ENCODE data around the gene TSG101.

TSG101 gene

GRCh38 chr11:18468059-18468458 is 58.7 kb downstream of the TSG101 start:
- no peak overlapping the region for H2AFZ ChIP-seq (ENCODE audit: low read depth)
- no peak for TF ChIP-seq CTCF (conservative IDR thresholded peaks at IDR 0.05; ENCODE audit: low read depth, low read length)
- no peak overlapping the region for H3K4me2 ChIP-seq
- no peak overlapping the region for H3K4me3 ChIP-seq (IDR thresholded peaks at IDR 0.05; ENCODE audit: insufficient read depth, low read depth, low read length)
- no peak overlapping the region for H3K27ac ChIP-seq
- no peaks in the 10 kb centered on the region for H3K36me3 ChIP-seq (ENCODE audit: insufficient read depth)
- H4K20me1 ChIP-seq (ENCODE audit: insufficient read depth) = no peaks in the 10 kb centered on the region
- peaks cover 11% of the 10 kb centered on the region for H3K4me1 ChIP-seq (ENCODE audit: low read depth, poor library complexity, severe bottlenecking)
- no peaks in the 10 kb centered on the region for H3K79me2 ChIP-seq (ENCODE audit: insufficient read depth, low read depth)
- H3K9ac ChIP-seq = no peak overlapping the region
- H3K27me3 ChIP-seq (ENCODE audit: insufficient read depth, low read depth) = no peaks in the 10 kb centered on the region

- no peaks in the 10 kb centered on the region for H3K79me2 ChIP-seq (ENCODE audit: insufficient read depth, low read depth)
- H3K4me3 ChIP-seq (IDR thresholded peaks at IDR 0.05; ENCODE audit: insufficient read depth, low read depth, low read length) = no peak overlapping the region
- no peak overlapping the region for H2AFZ ChIP-seq (ENCODE audit: low read depth)
- no peaks in the 10 kb centered on the region for H3K36me3 ChIP-seq (ENCODE audit: insufficient read depth)
- H3K9ac ChIP-seq = no peak overlapping the region
- H3K4me2 ChIP-seq = no peak overlapping the region
- no peak for TF ChIP-seq CTCF (conservative IDR thresholded peaks at IDR 0.05; ENCODE audit: low read depth, low read length)
- H3K27ac ChIP-seq = no peak overlapping the region
- H3K27me3 ChIP-seq (ENCODE audit: insufficient read depth, low read depth) = no peaks in the 10 kb centered on the region
- peaks cover 18% of the 10 kb centered on the region for H3K4me1 ChIP-seq (ENCODE audit: low read depth, poor library complexity, severe bottlenecking)
- no peaks in the 10 kb centered on the region for H4K20me1 ChIP-seq (ENCODE audit: insufficient read depth)
Measured at GRCh38 chr11:18466402-18466801, 60.3 kb downstream of the TSG101 start.

GRCh38 chr11:18463439-18463838 is 63.3 kb downstream of the TSG101 start:
- H2AFZ ChIP-seq (ENCODE audit: low read depth) = 0 out of 2 replicates have a peak overlapping the region, but pooled peaks have one; percentile 4
- H3K79me2 ChIP-seq (ENCODE audit: insufficient read depth, low read depth) = no peaks in the 10 kb centered on the region
- H3K27me3 ChIP-seq (ENCODE audit: insufficient read depth, low read depth) = no peaks in the 10 kb centered on the region
- H3K36me3 ChIP-seq (ENCODE audit: insufficient read depth) = no peaks in the 10 kb centered on the region
- H3K27ac ChIP-seq = no peak overlapping the region; the same call in 1 of the 2 replicates
- H4K20me1 ChIP-seq (ENCODE audit: insufficient read depth) = no peaks in the 10 kb centered on the region
- H3K4me3 ChIP-seq (IDR thresholded peaks at IDR 0.05; ENCODE audit: insufficient read depth, low read depth, low read length) = no peak overlapping the region
- peak overlapping the region; percentile 8; the same call in 1 of the 2 replicates for H3K4me2 ChIP-seq
- TF ChIP-seq CTCF (conservative IDR thresholded peaks at IDR 0.05; ENCODE audit: low read depth, low read length) = no peak
- no peak overlapping the region for H3K9ac ChIP-seq
- H3K4me1 ChIP-seq (ENCODE audit: low read depth, poor library complexity, severe bottlenecking) = peaks cover 18% of the 10 kb centered on the region

- Histone ChIP-seq H3K4me1 (ENCODE audit: low read depth, poor library complexity, severe bottlenecking) (peaks cover 18% of the 10 kb centered on the region), H2AFZ (ENCODE audit: low read depth) (no peak overlapping the region), H3K4me2 (no peak overlapping the region), H3K79me2 (ENCODE audit: insufficient read depth, low read depth) (no peaks in the 10 kb centered on the region), H3K27ac (no peak overlapping the region), H3K27me3 (ENCODE audit: insufficient read depth, low read depth) (no peaks in the 10 kb centered on the region), H3K36me3 (ENCODE audit: insufficient read depth) (no peaks in the 10 kb centered on the region), H3K9ac (no peak overlapping the region), H4K20me1 (ENCODE audit: insufficient read depth) (no peaks in the 10 kb centered on the region), H3K4me3 (IDR thresholded peaks at IDR 0.05; ENCODE audit: insufficient read depth, low read depth, low read length) (no peak overlapping the region)
- no peak for TF ChIP-seq CTCF (conservative IDR thresholded peaks at IDR 0.05; ENCODE audit: low read depth, low read length)
Measured at GRCh38 chr11:18461909-18462308, 64.8 kb downstream of the TSG101 start.

All from KMS-11 (cell line).